SK-N-SH (cell line): ENCODE data around the gene ARHGEF10L. TPM values are rescaled to one million over a fixed set of nuclear protein-coding genes. Genes with fewer than 3 reads are reported as not detected.

Experiments used
- CTCF ChIA-PET: fragments of 300-600, 350-600 bp; formaldehyde crosslinking; extraction: SDS; loops from one replicate; lab custom pipeline; 2021; lab: Yijun Ruan, JAX
- POLR2A ChIA-PET: fragments of 350-600 bp; sonication (Branson Sonifier 250); formaldehyde crosslinking; extraction: SDS; loops from one replicate; lab custom pipeline; 2020; ENCODE audit warnings: antibody characterized with exemption, inconsistent platforms; lab: Yijun Ruan, JAX
- DNase-seq: peaks from one replicate; pipeline ENCODE4 v3.0.0; 2012
- H2AFZ ChIP-seq: fragments of 200-600 bp; sonication (generic); 2 replicates; pipeline ENCODE4 v1.8.1; 2016; ENCODE audit warnings: antibody characterized with exemption, mild to moderate bottlenecking, low read depth
- H3F3A ChIP-seq: fragments of 200-600 bp; sonication (generic); replicated peaks from 2 replicates; pipeline ENCODE3; 2016; ENCODE audit warnings: antibody characterized with exemption, mild to moderate bottlenecking; ENCODE audit not compliant: insufficient read depth
- H3K27ac ChIP-seq, 2 experiments: fragments of 200-500 bp in 1 of 2; fragments of 200-600 bp in 1 of 2; sonication (Bioruptor generic) in 1 of 2; sonication (generic), shearing (Covaris generic) in 1 of 2; 2 replicates each; pipeline versions ENCODE4 v1.5.1 to v1.6.1; 2014 to 2016; ENCODE audit warnings: low read depth in 2 of 2, inconsistent platforms in 1 of 2, low read length in 1 of 2, mild to moderate bottlenecking in 1 of 2, mixed read lengths in 1 of 2
- H3K27me3 ChIP-seq: fragments of 200-600 bp; sonication (generic), shearing (Covaris generic); 2 replicates; pipeline ENCODE4 v1.6.1; 2016; ENCODE audit warnings: mixed run types; ENCODE audit not compliant: insufficient read depth
- H3K36me3 ChIP-seq, 2 experiments: fragments of 200-500 bp in 1 of 2; fragments of 200-600 bp in 1 of 2; sonication (Bioruptor generic) in 1 of 2; sonication (generic) in 1 of 2; replicated peaks in 1 of 2; 2 replicates each; pipeline versions ENCODE3 to v1.5.1; 2014 to 2016; ENCODE audit warnings: low read length in 1 of 2, mild to moderate bottlenecking in 1 of 2; ENCODE audit not compliant: insufficient read depth in 2 of 2, control insufficient read depth in 1 of 2
- H3K4me1 ChIP-seq, 2 experiments: fragments of 200-500 bp in 1 of 2; fragments of 200-600 bp in 1 of 2; sonication (Bioruptor generic) in 1 of 2; sonication (generic), shearing (Covaris generic) in 1 of 2; 2 replicates each; pipeline versions ENCODE4 v1.5.1 to v1.6.1; 2014 to 2016; ENCODE audit warnings: low read depth in 1 of 2, low read length in 1 of 2, mixed run types in 1 of 2; ENCODE audit not compliant: insufficient read depth in 2 of 2, control insufficient read depth in 1 of 2
- H3K4me2 ChIP-seq: fragments of 200-600 bp; sonication (generic), shearing (Covaris generic); 2 replicates; pipeline ENCODE4 v1.6.1; 2017; ENCODE audit warnings: mixed run types
- H3K4me3 ChIP-seq, 2 experiments: fragments of 200-500 bp in 1 of 2; fragments of 200-600 bp in 1 of 2; sonication (Bioruptor generic) in 1 of 2; sonication (generic), shearing (Covaris generic) in 1 of 2; 2 replicates each; pipeline versions ENCODE4 v1.5.1 to v1.8.1; 2014 to 2016; ENCODE audit warnings: low read depth in 2 of 2, inconsistent platforms in 1 of 2, low read length in 1 of 2, mild to moderate bottlenecking in 1 of 2, mixed read lengths in 1 of 2, moderate library complexity in 1 of 2
- H3K79me2 ChIP-seq: fragments of 200-600 bp; sonication (generic); 2 replicates; pipeline ENCODE4 v1.8.1; 2017; ENCODE audit warnings: mild to moderate bottlenecking; ENCODE audit not compliant: insufficient read depth
- H3K9ac ChIP-seq: fragments of 200-600 bp; sonication (generic); 2 replicates; pipeline ENCODE4 v1.6.1; 2017; ENCODE audit warnings: mixed run types
- H3K9me2 ChIP-seq: fragments of 200-600 bp; sonication (generic); 2 replicates; pipeline ENCODE4 v1.6.1; 2017; ENCODE audit warnings: mixed run types
- H3K9me3 ChIP-seq: fragments of 200-600 bp; sonication (generic); 2 replicates; pipeline ENCODE4 v1.6.1; 2017; ENCODE audit warnings: mixed run types, mild to moderate bottlenecking, moderate library complexity
- H4K20me1 ChIP-seq: fragments of 200-600 bp; sonication (generic); 2 replicates; pipeline ENCODE4 v1.6.1; 2017; ENCODE audit warnings: mild to moderate bottlenecking, mixed run types; ENCODE audit not compliant: insufficient read depth
- CHD2 ChIP-seq: fragments of 150-350 bp; IDR thresholded peaks from 2 replicates; pipeline ENCODE4 v1.6.1; 2018; ENCODE audit warnings: low read length; ENCODE audit not compliant: partially characterized antibody
- CTCF ChIP-seq: fragments of 200-600 bp; sonication (generic); IDR thresholded peaks from 2 replicates; pipeline ENCODE4 v1.6.1; 2017; ENCODE audit warnings: antibody characterized with exemption, mild to moderate bottlenecking, moderate library complexity
- EZH2phosphoT487 ChIP-seq: fragments of 200-600 bp; sonication (generic); IDR thresholded peaks from 2 replicates; pipeline ENCODE4 v1.6.1; 2017; ENCODE audit warnings: low read depth, mixed run types, mild to moderate bottlenecking, antibody characterized with exemption, moderate library complexity, borderline replicate concordance
- FOSL2 ChIP-seq: IDR thresholded peaks from 2 replicates; pipeline ENCODE4 v1.4.0; 2012; ENCODE audit warnings: low read depth, mild to moderate bottlenecking, moderate library complexity, borderline replicate concordance
- FOXJ3 ChIP-seq: sonication (generic); formaldehyde crosslinking; IDR thresholded peaks from 2 replicates; pipeline ENCODE4 v1.5.1; 2020; ENCODE audit warnings: mild to moderate bottlenecking, missing genetic modification reagents
- GABPA ChIP-seq: IDR thresholded peaks from 2 replicates; pipeline ENCODE4 v1.4.0; 2012; ENCODE audit warnings: low read depth, mild to moderate bottlenecking
- IRF3 ChIP-seq: fragments of 150-350 bp; IDR thresholded peaks from 2 replicates; pipeline ENCODE4 v1.6.1; 2016; ENCODE audit warnings: mild to moderate bottlenecking, low read depth, low read length
- JUND ChIP-seq: IDR thresholded peaks from 2 replicates; pipeline ENCODE4 v1.4.0; 2012
- MAX ChIP-seq: IDR thresholded peaks from 2 replicates; pipeline ENCODE4 v1.4.0; 2012; ENCODE audit warnings: low read depth
- MEF2A ChIP-seq: IDR thresholded peaks from 2 replicates; pipeline ENCODE4 v1.4.0; 2012; ENCODE audit warnings: low read depth, borderline replicate concordance
- MXI1 ChIP-seq: IDR thresholded peaks from 2 replicates; pipeline ENCODE4 v1.6.1; 2012; ENCODE audit warnings: mild to moderate bottlenecking, low read depth, low read length, improper control_type of control experiment
- NFIC ChIP-seq: IDR thresholded peaks from 2 replicates; pipeline ENCODE4 v1.4.0; 2012; ENCODE audit warnings: borderline replicate concordance
- PBX3 ChIP-seq: IDR thresholded peaks from 2 replicates; pipeline ENCODE4; 2012
- RAD21 ChIP-seq: IDR thresholded peaks from 2 replicates; pipeline ENCODE4 v1.6.1; 2012; ENCODE audit warnings: mild to moderate bottlenecking, low read length
- REST ChIP-seq: IDR thresholded peaks from 2 replicates; pipeline ENCODE4 v1.6.1; 2012; ENCODE audit warnings: mild to moderate bottlenecking, low read depth, low read length, moderate library complexity
- RFX5 ChIP-seq: IDR thresholded peaks from 2 replicates; pipeline ENCODE4 v1.6.1; 2012; ENCODE audit warnings: mild to moderate bottlenecking, improper control_type of control experiment, low read length
- TCF12 ChIP-seq: IDR thresholded peaks from 2 replicates; pipeline ENCODE4 v1.4.0; 2012
- USF2 ChIP-seq: fragments of 150-350 bp; IDR thresholded peaks from 2 replicates; pipeline ENCODE4 v1.6.1; 2017; ENCODE audit warnings: antibody characterized with exemption, low read length, low read depth, borderline replicate concordance
- YY1 ChIP-seq: IDR thresholded peaks from 2 replicates; pipeline ENCODE4 v1.4.0; 2012; ENCODE audit warnings: low read depth, mild to moderate bottlenecking
- WGBS: methylation state at CpG from one replicate; pipeline ENCODE4 v1.1.6; 2017; ENCODE audit warnings: low lambda C conversion rate; 5-methylcytosine and 5-hydroxymethylcytosine counted together
- polyA plus RNA-seq, 3 experiments: library from polyadenylated mRNA; depleted of rRNA; stranded (reverse); fragments of >200 nt; gene quantifications; 2 replicates each; pipeline ENCODE4 v1.2.3, GENCODE V29; 2012

ARHGEF10L gene
- polyA plus RNA-seq, 1 of the 3 experiments (the other 2 are of a cell fraction): 12.5 TPM

GRCh38 chr1:17610085-17610484 lies 70.6 kb downstream of the ARHGEF10L start:
- Histone ChIP-seq H3K36me3 (peaks cover 6 to 16% of the 10 kb centered on the region in 2 experiments), H4K20me1 (no peaks in the 10 kb centered on the region), H3K4me1 (peaks cover 0 to 12% of the 10 kb centered on the region in 2 experiments; a peak in 1 of 4 replicates), H2AFZ (no peak overlapping the region), H3K9me2 (no peaks in the 10 kb centered on the region), H3K27me3 (no peaks in the 10 kb centered on the region), H3K9me3 (no peaks in the 10 kb centered on the region), H3K4me2 (no peak overlapping the region), H3K27ac (no peak overlapping the region), H3F3A (no peaks in the 10 kb centered on the region), H3K4me3 (no peak overlapping the region), H3K9ac (no peak overlapping the region), H3K79me2 (no peaks in the 10 kb centered on the region)
- DNase-seq: no peak
- TF ChIP-seq JUND (no peak), FOXJ3 (no peak), USF2 (no peak), REST (no peak), GABPA (no peak), YY1 (no peak), CHD2 (no peak), MEF2A (no peak), IRF3 (no peak), MAX (no peak), NFIC (no peak), TCF12 (no peak), CTCF (no peak), PBX3 (no peak), RFX5 (no peak), FOSL2 (no peak), EZH2phosphoT487 (no peak), RAD21 (no peak), MXI1 (no peak)
- ChIA-PET CTCF (interaction anchor here (0.8 to 38.1 kb wide), 9 partner anchors 10 to 972 kb away, joined by 3 to 707 read pairs (median 3); no protein-coding TSS in a partner anchor), POLR2A (no interaction called here)
- 93% methylated on average over 2 of the region's 5 CpGs for WGBS
